ENCODE measurements around the gene NCKAP5.

NCKAP5 gene

GRCh38 chr2:133412694-133413093 lies 155.6 kb downstream of the NCKAP5 start:
- DNase-seq (ENCODE audit: low read depth) = no peak
- TF ChIP-seq, protein P1, sequence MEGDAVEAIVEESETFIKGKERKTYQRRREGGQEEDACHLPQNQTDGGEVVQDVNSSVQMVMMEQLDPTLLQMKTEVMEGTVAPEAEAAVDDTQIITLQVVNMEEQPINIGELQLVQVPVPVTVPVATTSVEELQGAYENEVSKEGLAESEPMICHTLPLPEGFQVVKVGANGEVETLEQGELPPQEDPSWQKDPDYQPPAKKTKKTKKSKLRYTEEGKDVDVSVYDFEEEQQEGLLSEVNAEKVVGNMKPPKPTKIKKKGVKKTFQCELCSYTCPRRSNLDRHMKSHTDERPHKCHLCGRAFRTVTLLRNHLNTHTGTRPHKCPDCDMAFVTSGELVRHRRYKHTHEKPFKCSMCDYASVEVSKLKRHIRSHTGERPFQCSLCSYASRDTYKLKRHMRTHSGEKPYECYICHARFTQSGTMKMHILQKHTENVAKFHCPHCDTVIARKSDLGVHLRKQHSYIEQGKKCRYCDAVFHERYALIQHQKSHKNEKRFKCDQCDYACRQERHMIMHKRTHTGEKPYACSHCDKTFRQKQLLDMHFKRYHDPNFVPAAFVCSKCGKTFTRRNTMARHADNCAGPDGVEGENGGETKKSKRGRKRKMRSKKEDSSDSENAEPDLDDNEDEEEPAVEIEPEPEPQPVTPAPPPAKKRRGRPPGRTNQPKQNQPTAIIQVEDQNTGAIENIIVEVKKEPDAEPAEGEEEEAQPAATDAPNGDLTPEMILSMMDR (IDR thresholded peaks at IDR 0.05; ENCODE audit: control insufficient read depth, extremely low read depth, insufficient read depth) = no peak
- H3K4me3 ChIP-seq (ENCODE audit: low read depth, low read length) = no peak overlapping the region

- H3K4me3 ChIP-seq (ENCODE audit: low read depth, low read length) = no peak overlapping the region
- DNase-seq (ENCODE audit: low read depth) = no peak
- TF ChIP-seq, protein P1 (IDR thresholded peaks at IDR 0.05; ENCODE audit: control insufficient read depth, extremely low read depth, insufficient read depth) = no peak
These were observed 156.4 kb downstream of the NCKAP5 start for GRCh38 chr2:133411857-133412256.

DNA sequence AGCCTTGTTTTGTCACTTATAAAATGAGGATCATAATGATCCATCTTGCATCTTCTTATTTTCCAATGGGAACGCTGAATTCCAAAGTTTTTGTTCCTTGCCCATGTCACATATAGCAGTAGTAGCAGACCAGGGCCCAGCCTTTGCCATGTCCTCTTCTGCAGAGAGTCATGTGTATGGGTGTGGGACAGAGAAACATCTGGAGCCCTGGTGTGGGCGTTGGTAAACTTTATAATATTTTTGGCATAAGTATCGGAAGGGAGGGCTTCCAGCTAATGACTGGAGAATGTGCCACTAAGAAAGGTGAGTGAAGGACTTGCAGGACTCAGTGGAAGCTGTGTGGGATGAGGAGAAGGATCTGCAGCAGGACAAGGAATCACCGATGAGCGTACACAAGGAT lies 157.2 kb downstream of the NCKAP5 start:
- TF ChIP-seq, protein P1 (IDR thresholded peaks at IDR 0.05; ENCODE audit: control insufficient read depth, extremely low read depth, insufficient read depth) = no peak
- H3K4me3 ChIP-seq (ENCODE audit: low read depth, low read length) = no peak overlapping the region
- DNase-seq (ENCODE audit: low read depth) = no peak

- H3K4me3 ChIP-seq (ENCODE audit: low read depth, low read length) = no peak overlapping the region
- no peak for DNase-seq (ENCODE audit: low read depth)
- TF ChIP-seq, protein P1 (IDR thresholded peaks at IDR 0.05; ENCODE audit: control insufficient read depth, extremely low read depth, insufficient read depth) = no peak
These were observed 158.5 kb downstream of the NCKAP5 start for GRCh38 chr2:133409581-133410285.

- no peak for DNase-seq (ENCODE audit: low read depth)
- TF ChIP-seq, protein P1 (IDR thresholded peaks at IDR 0.05; ENCODE audit: control insufficient read depth, extremely low read depth, insufficient read depth) = no peak
- H3K4me3 ChIP-seq (ENCODE audit: low read depth, low read length) = no peak overlapping the region
These were observed 159.6 kb downstream of the NCKAP5 start for GRCh38 chr2:133408671-133409070.

DNA sequence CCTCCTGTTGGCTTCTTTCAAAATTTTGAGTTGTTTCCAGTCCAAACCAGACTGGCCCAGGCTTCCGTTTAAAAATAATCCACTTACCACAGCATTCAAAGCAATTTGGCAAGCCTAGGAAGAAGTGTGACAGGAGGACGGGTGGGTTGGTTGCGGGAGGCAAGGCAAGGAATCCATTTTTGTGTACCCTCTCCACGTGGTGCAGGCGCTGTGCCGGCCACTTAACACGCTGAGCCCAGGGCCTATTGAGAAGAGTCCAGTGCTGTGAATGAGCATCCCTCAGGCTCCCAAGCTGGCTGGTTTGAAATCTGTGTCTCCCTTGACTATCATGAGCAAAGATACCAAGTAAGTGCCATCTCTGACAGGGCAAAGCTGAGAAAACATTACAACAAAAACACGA lies 160.9 kb downstream of the NCKAP5 start:
- no peak for DNase-seq (ENCODE audit: low read depth)
- H3K4me3 ChIP-seq (ENCODE audit: low read depth, low read length) = no peak overlapping the region
- TF ChIP-seq, protein P1 (IDR thresholded peaks at IDR 0.05; ENCODE audit: control insufficient read depth, extremely low read depth, insufficient read depth) = no peak

GRCh38 chr2:133405252-133405651 lies 163.0 kb downstream of the NCKAP5 start:
- H3K4me3 ChIP-seq (ENCODE audit: low read depth, low read length) = no peak overlapping the region
- no peak for DNase-seq (ENCODE audit: low read depth)
- TF ChIP-seq, protein P1 (IDR thresholded peaks at IDR 0.05; ENCODE audit: control insufficient read depth, extremely low read depth, insufficient read depth) = no peak

All from LNCaP clone FGC (cell line).